Spleen (tissue), 11 donors: ENCODE results near the gene POP4. TPM values are rescaled to one million over a fixed set of nuclear protein-coding genes. Genes with fewer than 3 reads are reported as not detected.

ENCODE experiments used
- DNase-seq: peaks from one replicate; pipeline ENCODE4 v3.0.0-alpha.2; 2020
- H3K27ac ChIP-seq, 8 donors: fragments of 200-600 bp; sonication (generic) in 7 of 8; 1 replicate in 4 of 8; 2 replicates in 4 of 8; pipeline versions ENCODE4 v1.5.0 to v1.8.0; 2016 to 2021; ENCODE audit warnings: inconsistent platforms in 4 of 8, mild to moderate bottlenecking in 4 of 8, moderate library complexity in 1 of 8
- H3K27me3 ChIP-seq, 7 donors: fragments of 200-600 bp; sonication (generic) in 6 of 7; replicated peaks in 1 of 7; 1 replicate in 4 of 7; 2 replicates in 3 of 7; pipeline versions ENCODE4 v1.5.0 to v1.8.0; 2016 to 2021; ENCODE audit warnings: inconsistent platforms in 3 of 7, mild to moderate bottlenecking in 1 of 7
- H3K36me3 ChIP-seq, 6 donors: fragments of 200-600 bp; sonication (generic) in 5 of 6; 1 replicate in 4 of 6; 2 replicates in 2 of 6; pipeline versions ENCODE4 v1.5.0 to v1.8.0; 2016 to 2021; ENCODE audit warnings: inconsistent platforms in 2 of 6
- H3K4me1 ChIP-seq, 6 donors: fragments of 200-600 bp; sonication (generic) in 5 of 6; 1 replicate in 3 of 6; 2 replicates in 3 of 6; pipeline versions ENCODE4 v1.5.0 to v1.8.0; 2016 to 2021; ENCODE audit warnings: inconsistent platforms in 3 of 6
- H3K4me3 ChIP-seq, 8 donors: fragments of 200-600 bp; sonication (generic) in 7 of 8; 1 replicate in 4 of 8; 2 replicates in 4 of 8; pipeline versions ENCODE4 v1.5.0 to v1.8.0; 2016 to 2021; ENCODE audit warnings: inconsistent platforms in 4 of 8, mild to moderate bottlenecking in 4 of 8, moderate library complexity in 2 of 8
- H3K9me3 ChIP-seq, 8 donors: fragments of 200-600 bp; sonication (generic) in 7 of 8; 1 replicate in 4 of 8; 2 replicates in 4 of 8; pipeline versions ENCODE4 v1.5.0 to v1.8.0; 2016 to 2021; ENCODE audit warnings: inconsistent platforms in 4 of 8
- POLR2A ChIP-seq, 3 donors: fragments of 450-650 bp; IDR thresholded peaks; one replicate each; pipeline ENCODE4 v1.5.1; 2017; ENCODE audit warnings: antibody characterized with exemption in 3 of 3, mild to moderate bottlenecking in 1 of 3
- POLR2AphosphoS5 ChIP-seq, 3 donors: sonication (generic); formaldehyde crosslinking; IDR thresholded peaks; one replicate each; pipeline ENCODE4 v1.5.1; 2017; ENCODE audit warnings: antibody characterized with exemption in 3 of 3
- WGBS, 5 donors: extraction: QIAGEN DNeasy Blood & Tissue Kit in 3 of 5; methylation state at CpG; one replicate each; pipeline versions ENCODE4 v1.1.5 to v1.1.7; 2013 to 2018; 5-methylcytosine and 5-hydroxymethylcytosine counted together
- intact Hi-C: fragments of 100-400 bp; cut with DNase I; formaldehyde crosslinking; loops from one replicate; pipeline ENCODE4 v1.15.0; 2023; ENCODE audit warnings: low total_unique reads
- polyA plus RNA-seq, 3 donors: library from polyadenylated mRNA; stranded (reverse); fragments of 200-250 nt; gene quantifications; one replicate each; pipeline ENCODE4 v1.2.1, GENCODE V29; 2013
- total RNA-seq, 7 donors: library from RNA; depleted of rRNA in 3 of 7; stranded (reverse); fragments of >200 nt in 3 of 7; fragmentation: NEBNext Ultra II Directional in 4 of 7; extraction: Animal tissue kit (Norgen Biotek cat#: 25700) in 4 of 7; gene quantifications; one replicate each; pipeline versions ENCODE4 v1.1.0 to v1.2.1, GENCODE V29; 2016 to 2021
- TF ChIP-seq, protein P1 (sequence below), 11 experiments: fragments of 200-600 bp in 7 of 11; fragments of 450-650 bp in 4 of 11; sonication (generic) in 4 of 11; IDR thresholded peaks in 8 of 11; conservative IDR thresholded peaks in 3 of 11; 1 replicate in 7 of 11; 2 replicates in 4 of 11; pipeline versions ENCODE4 v1.4.0 to v1.8.0; 2016 to 2021; ENCODE audit warnings: antibody characterized with exemption in 11 of 11, inconsistent platforms in 4 of 11, mild to moderate bottlenecking in 1 of 11
- donor health status: healthy with polysubstance abuse.
- donor health status: DM: no; HTN: no; CAD: no; lungs with moderate emphysema.
- donor health status: DM: no; HTN: no; CAD: no.
- donor health status: Bipolar disorder and iron deficiency.
- donor health status: healthy.
- donor health status: DM: no; HTN: no; CAD: no.
- donor health status: DM: yes; HTN: yes; CAD: no.

The POP4 gene
- total and polyA plus RNA-seq, 10 donors: 49.3 to 73.1 (median 61.5) TPM

DNA sequence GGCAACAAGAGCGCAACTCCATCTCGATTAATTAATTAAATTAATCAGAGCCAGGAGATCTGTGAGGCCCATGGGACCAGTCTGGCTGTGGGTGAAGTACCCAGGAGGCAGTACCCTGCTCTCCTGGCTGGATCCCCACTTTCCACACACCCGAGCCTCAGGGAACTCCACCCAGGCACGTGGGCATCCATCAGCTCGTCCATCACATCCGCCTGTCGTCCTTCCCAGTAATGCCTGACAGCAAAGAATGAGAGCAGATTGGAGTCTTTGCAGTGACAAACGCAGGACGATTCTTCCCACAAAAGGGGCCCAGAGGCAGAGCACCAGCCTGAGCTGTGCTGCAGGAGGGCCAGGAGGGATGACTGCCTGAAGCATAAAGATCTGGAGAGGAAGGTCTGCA, 44.5 kb upstream of the POP4 start:
- TF ChIP-seq POLR2AphosphoS5 (IDR thresholded peaks at IDR 0.05) (no peak), POLR2A (IDR thresholded peaks at IDR 0.05) (no peak)
- TF ChIP-seq, protein P1, sequence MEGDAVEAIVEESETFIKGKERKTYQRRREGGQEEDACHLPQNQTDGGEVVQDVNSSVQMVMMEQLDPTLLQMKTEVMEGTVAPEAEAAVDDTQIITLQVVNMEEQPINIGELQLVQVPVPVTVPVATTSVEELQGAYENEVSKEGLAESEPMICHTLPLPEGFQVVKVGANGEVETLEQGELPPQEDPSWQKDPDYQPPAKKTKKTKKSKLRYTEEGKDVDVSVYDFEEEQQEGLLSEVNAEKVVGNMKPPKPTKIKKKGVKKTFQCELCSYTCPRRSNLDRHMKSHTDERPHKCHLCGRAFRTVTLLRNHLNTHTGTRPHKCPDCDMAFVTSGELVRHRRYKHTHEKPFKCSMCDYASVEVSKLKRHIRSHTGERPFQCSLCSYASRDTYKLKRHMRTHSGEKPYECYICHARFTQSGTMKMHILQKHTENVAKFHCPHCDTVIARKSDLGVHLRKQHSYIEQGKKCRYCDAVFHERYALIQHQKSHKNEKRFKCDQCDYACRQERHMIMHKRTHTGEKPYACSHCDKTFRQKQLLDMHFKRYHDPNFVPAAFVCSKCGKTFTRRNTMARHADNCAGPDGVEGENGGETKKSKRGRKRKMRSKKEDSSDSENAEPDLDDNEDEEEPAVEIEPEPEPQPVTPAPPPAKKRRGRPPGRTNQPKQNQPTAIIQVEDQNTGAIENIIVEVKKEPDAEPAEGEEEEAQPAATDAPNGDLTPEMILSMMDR (IDR thresholded peaks at IDR 0.05 in 8 of 11, conservative IDR thresholded peaks at IDR 0.05 in 3 of 11): no peak
- Histone ChIP-seq H3K27me3 (peaks cover 0 to 37% (median 0%) of the 10 kb centered on the region in 7 donors), H3K4me1 (no peaks in the 10 kb centered on the region), H3K36me3 (no peaks in the 10 kb centered on the region), H3K27ac (no peak overlapping the region), H3K9me3 (peaks cover 0 to 44% (median 31%) of the 10 kb centered on the region in 8 donors), H3K4me3 (no peak overlapping the region)
- DNase-seq: no peak
- intact Hi-C loops: no loop called here
- WGBS, 5 donors: 63 to 81% (median 72%) methylated on average over 9 of the region's 9 CpGs

- intact Hi-C loops: no loop called here
- H3K36me3 ChIP-seq: no peaks in the 10 kb centered on the region
- DNase-seq: no peak
- WGBS, 5 donors: 59 to 65% (median 62%) methylated on average over 16 of the region's 16 CpGs
- TF ChIP-seq, protein P1 (IDR thresholded peaks at IDR 0.05 in 8 of 11, conservative IDR thresholded peaks at IDR 0.05 in 3 of 11): no peak
- TF ChIP-seq POLR2AphosphoS5 (IDR thresholded peaks at IDR 0.05): no peak
- peaks cover 0 to 34% (median 27%) of the 10 kb centered on the region in 8 donors for H3K9me3 ChIP-seq
- peaks cover 0 to 45% (median 0%) of the 10 kb centered on the region in 7 donors for H3K27me3 ChIP-seq
- H3K27ac ChIP-seq: no peak overlapping the region
- H3K4me1 ChIP-seq: no peaks in the 10 kb centered on the region
- no peak overlapping the region for H3K4me3 ChIP-seq
Measured at GRCh38 chr19:29562299-29563297, 43.5 kb upstream of the POP4 start.

DNA sequence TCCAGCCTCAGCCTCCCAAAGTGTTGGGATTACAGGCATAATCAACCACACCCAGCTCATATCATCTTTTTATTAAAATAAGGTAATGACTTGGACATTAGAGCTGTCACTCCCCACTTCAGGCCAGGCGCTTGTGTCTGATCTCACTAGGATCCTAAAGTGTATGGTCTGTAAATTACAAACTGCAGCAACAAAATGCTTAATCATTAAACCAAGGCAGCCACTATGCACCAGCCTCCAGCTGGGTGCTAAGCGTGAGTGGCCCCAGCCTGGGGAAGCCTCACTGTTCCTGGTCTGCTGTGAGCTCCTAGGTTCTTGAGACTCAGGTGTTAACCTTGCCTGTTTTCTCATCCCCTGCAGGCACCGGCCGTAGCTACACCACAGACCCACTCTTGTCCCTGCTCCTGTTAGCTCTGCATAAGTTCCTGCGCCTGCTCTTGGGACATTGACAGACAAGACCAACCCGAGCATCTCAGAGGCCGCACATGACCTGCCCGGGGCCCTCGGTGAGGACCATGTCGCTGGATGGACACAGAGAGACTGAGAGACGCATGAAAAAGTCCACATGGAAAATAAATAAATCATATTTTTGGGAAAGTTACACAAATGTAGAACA, 42.5 kb upstream of the POP4 start:
- Histone ChIP-seq H3K4me3 (no peak overlapping the region), H3K4me1 (no peaks in the 10 kb centered on the region), H3K27me3 (peaks cover 0 to 55% (median 0%) of the 10 kb centered on the region in 7 donors), H3K36me3 (no peaks in the 10 kb centered on the region), H3K27ac (no peak overlapping the region), H3K9me3 (peaks cover 0 to 24% (median 19%) of the 10 kb centered on the region in 8 donors)
- intact Hi-C loops: no loop called here
- WGBS, 5 donors: 82 to 86% (median 83%) methylated on average over 11 of the region's 11 CpGs
- no peak for DNase-seq
- TF ChIP-seq, protein P1 (IDR thresholded peaks at IDR 0.05 in 8 of 11, conservative IDR thresholded peaks at IDR 0.05 in 3 of 11): no peak
- no peak for TF ChIP-seq POLR2A (IDR thresholded peaks at IDR 0.05)
- no peak for TF ChIP-seq POLR2AphosphoS5 (IDR thresholded peaks at IDR 0.05)

- WGBS, 5 donors: 37 to 53% (median 46%) methylated on average over 10 to 11 of the region's 11 CpGs
- DNase-seq: no peak
- Histone ChIP-seq H3K9me3 (peaks cover 0 to 14% (median 10%) of the 10 kb centered on the region in 8 donors), H3K27me3 (peaks cover 0 to 64% (median 0%) of the 10 kb centered on the region in 7 donors), H3K36me3 (no peaks in the 10 kb centered on the region), H3K4me3 (no peak overlapping the region), H3K4me1 (no peaks in the 10 kb centered on the region), H3K27ac (no peak overlapping the region)
- TF ChIP-seq POLR2AphosphoS5 (IDR thresholded peaks at IDR 0.05) (no peak), POLR2A (IDR thresholded peaks at IDR 0.05) (no peak)
- TF ChIP-seq, protein P1 (IDR thresholded peaks at IDR 0.05 in 8 of 11, conservative IDR thresholded peaks at IDR 0.05 in 3 of 11): no peak
- intact Hi-C loops: no loop called here
Measured at GRCh38 chr19:29564574-29565005, 41.5 kb upstream of the POP4 start.
